ENCODE data around the gene TBATA. TPM values are rescaled to one million over a fixed set of nuclear protein-coding genes. Genes with fewer than 3 reads are reported as not detected.
"Not testable (repeated sequence)": the region's sequence is repeated elsewhere in the genome, so short reads cannot be mapped to it uniquely, and the experiment has no call there.

Gene TBATA
- total RNA-seq, 1 experiment from 2014 or later: not detected

DNA sequence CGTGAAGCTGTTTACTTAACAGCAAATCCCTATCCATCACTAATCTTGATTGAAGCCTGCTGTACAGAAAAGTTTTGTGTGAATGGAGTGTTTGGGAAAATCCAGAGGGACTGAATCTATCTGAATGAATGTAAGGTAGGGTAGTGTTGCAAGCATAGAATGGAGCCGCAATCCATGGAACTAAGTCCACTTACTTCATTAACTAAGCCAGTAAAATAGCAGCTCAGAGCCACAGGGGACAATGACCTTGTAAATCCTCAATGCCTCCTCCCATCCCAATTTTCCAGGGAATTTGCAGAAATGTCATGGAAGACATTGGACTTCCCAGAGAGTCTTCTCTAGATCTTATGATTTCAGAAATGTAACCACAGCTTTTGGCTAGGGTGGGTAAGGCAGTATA is 15.2 kb downstream of the TBATA start:
- Mint-ChIP-seq H3K4me1 (no peaks in the 10 kb centered on the region), H3K27me3 (ENCODE audit: low read depth) (peaks cover 6% of the 10 kb centered on the region), H3K4me3 (no peak overlapping the region), H3K36me3 (peaks cover 20% of the 10 kb centered on the region), H3K9me3 (peaks cover 29% of the 10 kb centered on the region), H3K27ac (no peak overlapping the region)
- POLR2A ChIA-PET: no interaction called here
- DNase-seq (ENCODE audit: low spot score) (no peak), ATAC-seq (no peak)
- TF ChIP-seq HMGXB4 (CRISPR knock-in tag; IDR thresholded peaks at IDR 0.05) (no peak), MYBL2 (CRISPR knock-in tag; IDR thresholded peaks at IDR 0.05) (no peak)
- TF ChIP-seq, protein P1, sequence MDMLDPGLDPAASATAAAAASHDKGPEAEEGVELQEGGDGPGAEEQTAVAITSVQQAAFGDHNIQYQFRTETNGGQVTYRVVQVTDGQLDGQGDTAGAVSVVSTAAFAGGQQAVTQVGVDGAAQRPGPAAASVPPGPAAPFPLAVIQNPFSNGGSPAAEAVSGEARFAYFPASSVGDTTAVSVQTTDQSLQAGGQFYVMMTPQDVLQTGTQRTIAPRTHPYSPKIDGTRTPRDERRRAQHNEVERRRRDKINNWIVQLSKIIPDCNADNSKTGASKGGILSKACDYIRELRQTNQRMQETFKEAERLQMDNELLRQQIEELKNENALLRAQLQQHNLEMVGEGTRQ (CRISPR knock-in tag; IDR thresholded peaks at IDR 0.05): no peak
- CTCF ChIA-PET: no interaction called here

- CTCF ChIA-PET: no interaction called here
Measured at GRCh38 chr10:70769121-70769520, 16.1 kb downstream of the TBATA start.

DNA sequence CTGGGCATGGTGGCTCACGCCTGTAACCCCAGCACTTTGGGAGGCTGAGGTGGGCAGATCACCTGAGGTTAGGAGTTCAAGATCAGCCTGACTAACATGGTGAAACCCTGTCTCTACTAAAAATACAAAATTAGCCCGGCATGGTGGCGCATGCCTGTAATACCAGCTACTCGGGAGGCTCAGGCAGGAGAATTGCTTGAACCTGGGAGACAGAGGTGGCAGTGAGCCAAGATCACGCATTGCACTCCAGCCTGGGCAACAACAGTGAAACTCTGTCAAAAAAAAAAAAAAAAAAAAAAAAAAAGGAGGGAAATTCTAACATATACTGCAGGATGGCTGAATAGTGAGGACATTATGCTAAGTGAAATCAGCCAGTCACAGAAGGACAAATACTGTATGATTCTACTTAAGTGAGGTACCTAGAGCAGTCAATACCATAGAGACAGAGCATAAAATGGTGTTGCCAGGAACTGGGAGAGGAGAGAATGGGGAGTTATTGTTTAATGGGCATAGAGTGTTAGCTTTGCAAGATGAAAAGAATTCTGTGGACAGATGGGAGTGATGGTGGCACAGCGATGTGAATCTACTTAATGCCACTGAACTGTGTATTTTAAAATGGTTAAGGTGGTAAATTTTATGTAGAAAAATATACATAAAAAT is 17.0 kb downstream of the TBATA start:
- H3K4me1 Mint-ChIP-seq; POLR2A ChIA-PET; DNase-seq (ENCODE audit: low spot score); H3K27me3 Mint-ChIP-seq (ENCODE audit: low read depth); H3K4me3 Mint-ChIP-seq; H3K27ac Mint-ChIP-seq; ATAC-seq: not testable (repeated sequence)
- Mint-ChIP-seq H3K9me3 (peaks cover 33% of the 10 kb centered on the region), H3K36me3 (peaks cover 22% of the 10 kb centered on the region)
- CTCF ChIA-PET: interaction anchor here (0.7 kb wide), 1 partner anchor 160 kb away, joined by 5 read pairs; no protein-coding TSS in a partner anchor

More at GRCh38 chr10:70769121-70769520, 16.1 kb downstream of the TBATA start:
- no peak for TF ChIP-seq TEAD1 (CRISPR knock-in tag; IDR thresholded peaks at IDR 0.05)
- TF ChIP-seq ZNF121 (CRISPR knock-in tag; IDR thresholded peaks at IDR 0.05): no peak
- TF ChIP-seq TP53 (CRISPR knock-in tag; IDR thresholded peaks at IDR 0.05): no peak
- no peak for TF ChIP-seq ZBTB21 (CRISPR knock-in tag; IDR thresholded peaks at IDR 0.05; ENCODE audit: borderline replicate concordance)
- TF ChIP-seq, protein P2, sequence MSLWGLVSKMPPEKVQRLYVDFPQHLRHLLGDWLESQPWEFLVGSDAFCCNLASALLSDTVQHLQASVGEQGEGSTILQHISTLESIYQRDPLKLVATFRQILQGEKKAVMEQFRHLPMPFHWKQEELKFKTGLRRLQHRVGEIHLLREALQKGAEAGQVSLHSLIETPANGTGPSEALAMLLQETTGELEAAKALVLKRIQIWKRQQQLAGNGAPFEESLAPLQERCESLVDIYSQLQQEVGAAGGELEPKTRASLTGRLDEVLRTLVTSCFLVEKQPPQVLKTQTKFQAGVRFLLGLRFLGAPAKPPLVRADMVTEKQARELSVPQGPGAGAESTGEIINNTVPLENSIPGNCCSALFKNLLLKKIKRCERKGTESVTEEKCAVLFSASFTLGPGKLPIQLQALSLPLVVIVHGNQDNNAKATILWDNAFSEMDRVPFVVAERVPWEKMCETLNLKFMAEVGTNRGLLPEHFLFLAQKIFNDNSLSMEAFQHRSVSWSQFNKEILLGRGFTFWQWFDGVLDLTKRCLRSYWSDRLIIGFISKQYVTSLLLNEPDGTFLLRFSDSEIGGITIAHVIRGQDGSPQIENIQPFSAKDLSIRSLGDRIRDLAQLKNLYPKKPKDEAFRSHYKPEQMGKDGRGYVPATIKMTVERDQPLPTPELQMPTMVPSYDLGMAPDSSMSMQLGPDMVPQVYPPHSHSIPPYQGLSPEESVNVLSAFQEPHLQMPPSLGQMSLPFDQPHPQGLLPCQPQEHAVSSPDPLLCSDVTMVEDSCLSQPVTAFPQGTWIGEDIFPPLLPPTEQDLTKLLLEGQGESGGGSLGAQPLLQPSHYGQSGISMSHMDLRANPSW (CRISPR knock-in tag; conservative IDR thresholded peaks at IDR 0.05; ENCODE audit: low read depth): no peak
- TF ChIP-seq ZNF423 (CRISPR knock-in tag; IDR thresholded peaks at IDR 0.05): no peak
- no peak for TF ChIP-seq ZNF138 (CRISPR knock-in tag; conservative IDR thresholded peaks at IDR 0.05)
- TF ChIP-seq CREB1 (CRISPR knock-in tag; IDR thresholded peaks at IDR 0.05): no peak
- TF ChIP-seq MYBL2 (CRISPR knock-in tag; IDR thresholded peaks at IDR 0.05): no peak
- no peak for TF ChIP-seq ZNF263 (CRISPR knock-in tag; IDR thresholded peaks at IDR 0.05; ENCODE audit: low read depth)
- TF ChIP-seq E2F1 (CRISPR knock-in tag; IDR thresholded peaks at IDR 0.05): no peak
- no peak for TF ChIP-seq RELA (CRISPR knock-in tag; IDR thresholded peaks at IDR 0.05; ENCODE audit: borderline replicate concordance)
- no peak for TF ChIP-seq ATF1 (CRISPR knock-in tag; IDR thresholded peaks at IDR 0.05)
- TF ChIP-seq ZNF396 (CRISPR knock-in tag; IDR thresholded peaks at IDR 0.05; ENCODE audit: borderline replicate concordance): no peak
- TF ChIP-seq HMGA2 (CRISPR knock-in tag; IDR thresholded peaks at IDR 0.05): no peak
- H3K27me3 Mint-ChIP-seq (ENCODE audit: low read depth): peaks cover 6% of the 10 kb centered on the region
- no peak overlapping the region for H3K4me3 Mint-ChIP-seq
- DNase-seq (ENCODE audit: low spot score) (no peak), ATAC-seq (no peak)
- no peaks in the 10 kb centered on the region for H3K4me1 Mint-ChIP-seq
- H3K9me3 Mint-ChIP-seq: peaks cover 33% of the 10 kb centered on the region
- H3K27ac Mint-ChIP-seq: no peak overlapping the region
- H3K36me3 Mint-ChIP-seq: peaks cover 22% of the 10 kb centered on the region
- POLR2A ChIA-PET: no interaction called here
